ENCODE data around the gene ATXN7L3B. TPM values are rescaled to one million over a fixed set of nuclear protein-coding genes. Genes with fewer than 3 reads are reported as not detected.
"Not testable (repeated sequence)": the region's sequence is repeated elsewhere in the genome, so short reads cannot be mapped to it uniquely, and the experiment has no call there.

The ATXN7L3B gene
- 20.3 TPM for polyA plus RNA-seq

- Mint-ChIP-seq H3K4me3 (peak within 1 kb of the TSS; percentile 95 to 99 (median 96)), H3K9me3 (no peaks in the 10 kb centered on the region), H3K36me3 (peaks cover 3% of the 10 kb centered on the region), H3K27ac (peak within 1 kb of the TSS; percentile 93 to 99 (median 99)), H3K4me1 (peaks cover 40 to 59% (median 51%) of the 10 kb centered on the region in 3 donors), H3K27me3 (peaks cover 2% of the 10 kb centered on the region)
These were observed at the start of gene ATXN7L3B for GRCh38 chr12:74537707-74538385. ATXN7L3B (plus strand) TSS chr12:74537835; CDS start chr12:74538113, 278 bp downstream.

GRCh38 chr12:74488134-74488533 is 49.5 kb upstream of the ATXN7L3B start:
- Mint-ChIP-seq H3K9me3 (no peaks in the 10 kb centered on the region), H3K27me3 (peaks cover 2% of the 10 kb centered on the region), H3K4me1 (peaks cover 20 to 30% (median 23%) of the 10 kb centered on the region in 3 donors), H3K27ac (no peak overlapping the region), H3K36me3 (no peaks in the 10 kb centered on the region), H3K4me3 (no peak overlapping the region)

GRCh38 chr12:74489543-74489942 is 48.1 kb upstream of the ATXN7L3B start:
- H3K4me3 Mint-ChIP-seq = peak overlapping the region in 1 of 4 donors; percentile 53
- no peak overlapping the region for H3K27ac Mint-ChIP-seq
- H3K27me3 Mint-ChIP-seq = peaks cover 2% of the 10 kb centered on the region
- no peaks in the 10 kb centered on the region for H3K36me3 Mint-ChIP-seq
- H3K9me3 Mint-ChIP-seq = peaks cover 0 to 3% (median 1%) of the 10 kb centered on the region in 3 donors
- H3K4me1 Mint-ChIP-seq = peaks cover 20 to 30% (median 23%) of the 10 kb centered on the region in 3 donors

GRCh38 chr12:74490390-74491064 is 47.1 kb upstream of the ATXN7L3B start:
- peaks cover 0 to 3% (median 1%) of the 10 kb centered on the region in 3 donors for H3K9me3 Mint-ChIP-seq
- H3K4me1 Mint-ChIP-seq = peaks cover 20 to 30% (median 23%) of the 10 kb centered on the region in 3 donors
- peaks cover 2% of the 10 kb centered on the region for H3K27me3 Mint-ChIP-seq
- H3K36me3 Mint-ChIP-seq = no peaks in the 10 kb centered on the region
- peak overlapping the region in 1 of 3 donors; percentile 90 for H3K27ac Mint-ChIP-seq
- peak overlapping the region; percentile 21 to 89 (median 73) for H3K4me3 Mint-ChIP-seq

- Mint-ChIP-seq H3K9me3 (peaks cover 0 to 3% (median 1%) of the 10 kb centered on the region in 3 donors), H3K27me3 (peaks cover 2% of the 10 kb centered on the region), H3K4me1 (peaks cover 20 to 30% (median 23%) of the 10 kb centered on the region in 3 donors), H3K27ac (peak overlapping the region in 1 of 3 donors; percentile 0), H3K36me3 (no peaks in the 10 kb centered on the region), H3K4me3 (peak overlapping the region in 1 of 4 donors; percentile 4)
These were observed 46.3 kb upstream of the ATXN7L3B start for GRCh38 chr12:74491374-74491773.

GRCh38 chr12:74499192-74499591 is 38.4 kb upstream of the ATXN7L3B start:
- Mint-ChIP-seq H3K9me3 (peaks cover 0 to 4% (median 0%) of the 10 kb centered on the region in 3 donors), H3K27ac (no peak overlapping the region), H3K27me3 (no peaks in the 10 kb centered on the region), H3K36me3 (no peaks in the 10 kb centered on the region), H3K4me1 (no peaks in the 10 kb centered on the region), H3K4me3 (no peak overlapping the region)

- H3K9me3 Mint-ChIP-seq, H3K4me1 Mint-ChIP-seq, H3K27ac Mint-ChIP-seq, H3K36me3 Mint-ChIP-seq, H3K27me3 Mint-ChIP-seq: not testable (repeated sequence)
- H3K4me3 Mint-ChIP-seq = peak overlapping the region in 1 of 4 donors; percentile 77
These were observed 28.6 kb upstream of the ATXN7L3B start for GRCh38 chr12:74508873-74509657.

- H3K4me1 Mint-ChIP-seq = no peaks in the 10 kb centered on the region
- no peak overlapping the region for H3K4me3 Mint-ChIP-seq
- H3K36me3 Mint-ChIP-seq = no peaks in the 10 kb centered on the region
- H3K27me3 Mint-ChIP-seq = peaks cover 6% of the 10 kb centered on the region
- H3K9me3 Mint-ChIP-seq = peaks cover 0 to 2% (median 0%) of the 10 kb centered on the region in 3 donors
- H3K27ac Mint-ChIP-seq = no peak overlapping the region
These were observed 27.7 kb upstream of the ATXN7L3B start for GRCh38 chr12:74509886-74510285.

GRCh38 chr12:74514098-74514872 is 23.4 kb upstream of the ATXN7L3B start:
- Mint-ChIP-seq H3K4me1 (no peaks in the 10 kb centered on the region), H3K4me3 (no peak overlapping the region), H3K9me3 (peaks cover 0 to 2% (median 0%) of the 10 kb centered on the region in 3 donors), H3K27ac (no peak overlapping the region), H3K27me3 (peaks cover 6% of the 10 kb centered on the region), H3K36me3 (no peaks in the 10 kb centered on the region)

- Mint-ChIP-seq H3K9me3 (peaks cover 0 to 2% (median 0%) of the 10 kb centered on the region in 3 donors), H3K27ac (no peak overlapping the region)
These were observed 21.8 kb upstream of the ATXN7L3B start for GRCh38 chr12:74515849-74516248.

GRCh38 chr12:74526535-74526934 is 11.1 kb upstream of the ATXN7L3B start:
- Mint-ChIP-seq H3K36me3 (no peaks in the 10 kb centered on the region), H3K4me1 (no peaks in the 10 kb centered on the region), H3K27me3 (peaks cover 6% of the 10 kb centered on the region), H3K27ac (no peak overlapping the region), H3K4me3 (no peak overlapping the region), H3K9me3 (no peaks in the 10 kb centered on the region)

More at GRCh38 chr12:74515849-74516248, 21.8 kb upstream of the ATXN7L3B start:
- peaks cover 6% of the 10 kb centered on the region for H3K27me3 Mint-ChIP-seq
- H3K4me3 Mint-ChIP-seq = no peak overlapping the region
- no peaks in the 10 kb centered on the region for H3K4me1 Mint-ChIP-seq
- H3K36me3 Mint-ChIP-seq = no peaks in the 10 kb centered on the region

GRCh38 chr12:74527491-74527890 is 10.1 kb upstream of the ATXN7L3B start:
- no peak overlapping the region for H3K27ac Mint-ChIP-seq
- H3K4me1 Mint-ChIP-seq = no peaks in the 10 kb centered on the region
- H3K36me3 Mint-ChIP-seq = no peaks in the 10 kb centered on the region
- peaks cover 4% of the 10 kb centered on the region for H3K27me3 Mint-ChIP-seq
- H3K9me3 Mint-ChIP-seq = no peaks in the 10 kb centered on the region
- no peak overlapping the region for H3K4me3 Mint-ChIP-seq

- H3K27ac Mint-ChIP-seq = no peak overlapping the region
- H3K36me3 Mint-ChIP-seq = no peaks in the 10 kb centered on the region
- no peak overlapping the region for H3K4me3 Mint-ChIP-seq
- H3K4me1 Mint-ChIP-seq = peaks cover 0 to 2% (median 0%) of the 10 kb centered on the region in 3 donors
- H3K9me3 Mint-ChIP-seq = no peaks in the 10 kb centered on the region
- H3K27me3 Mint-ChIP-seq = no peaks in the 10 kb centered on the region
These were observed 7.0 kb upstream of the ATXN7L3B start for GRCh38 chr12:74530676-74531075.

GRCh38 chr12:74535536-74535935 is 2.1 kb upstream of the ATXN7L3B start:
- H3K9me3 Mint-ChIP-seq = no peaks in the 10 kb centered on the region
- H3K4me3 Mint-ChIP-seq = peak overlapping the region in 1 of 4 donors; percentile 68
- peaks cover 3% of the 10 kb centered on the region for H3K36me3 Mint-ChIP-seq
- H3K27ac Mint-ChIP-seq = no peak overlapping the region
- H3K27me3 Mint-ChIP-seq = peaks cover 2% of the 10 kb centered on the region
- peaks cover 30 to 36% (median 30%) of the 10 kb centered on the region in 3 donors for H3K4me1 Mint-ChIP-seq

Data from IgD-negative memory B cell (primary cell).